Jurkat, Clone E6-1 (cell line): Measurements from ENCODE around the gene ITPRID2.

Experiments used
- DNase-seq: peaks from one replicate; pipeline ENCODE4 v3.0.0-alpha.2; 2011; ENCODE audit warnings: low read depth, low spot score
- H3K4me3 ChIP-seq: 2 replicates; pipeline ENCODE4 v1.5.1; 2011; ENCODE audit warnings: mild to moderate bottlenecking, low read length, control low read depth, moderate library complexity

Gene ITPRID2

DNA sequence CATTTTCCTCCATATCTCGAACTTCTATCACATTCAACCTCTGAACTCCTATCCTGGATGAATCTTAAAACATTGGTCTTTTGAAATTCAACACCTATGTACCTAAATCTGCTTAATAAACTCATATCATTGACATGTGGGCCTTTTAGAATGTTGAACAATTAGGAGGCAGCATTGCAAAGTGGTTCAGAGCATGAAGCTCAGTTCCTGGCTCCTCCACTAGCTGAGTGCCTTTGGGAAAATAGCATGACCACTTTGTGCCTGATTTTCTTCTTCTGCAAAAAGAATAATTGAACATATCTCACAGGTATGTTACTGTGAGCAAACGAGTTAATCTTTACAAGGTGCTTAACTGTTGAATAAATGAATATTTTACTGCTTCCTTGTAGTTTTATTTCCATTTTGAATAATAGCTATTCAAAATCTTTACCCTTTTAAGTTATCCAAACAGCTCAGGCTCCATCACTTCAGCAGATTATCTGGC, 14.3 kb upstream of the ITPRID2 start:
- no peak overlapping the region for H3K4me3 ChIP-seq
- DNase-seq, result no peak

DNA sequence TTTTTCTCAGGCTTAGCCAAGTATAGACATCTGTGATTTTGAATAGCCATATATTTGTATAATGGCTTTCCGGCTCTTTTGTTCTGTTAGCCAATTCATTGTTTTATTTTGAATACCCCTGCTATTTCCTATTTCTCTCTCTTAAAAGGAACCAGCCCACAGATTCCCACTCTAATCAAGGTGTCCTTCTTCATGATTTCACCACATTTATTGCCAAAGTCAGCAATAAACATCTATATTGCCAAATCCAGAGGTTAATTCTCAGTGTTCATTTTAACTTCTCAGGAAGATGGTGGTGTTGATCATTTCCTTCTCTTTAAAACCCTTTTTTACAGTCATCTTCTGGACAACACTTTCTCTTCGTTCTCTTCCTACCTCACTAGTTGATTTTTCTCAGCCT, 13.1 kb upstream of the ITPRID2 start:
- DNase-seq, result no peak
- H3K4me3 ChIP-seq, result no peak overlapping the region

DNA sequence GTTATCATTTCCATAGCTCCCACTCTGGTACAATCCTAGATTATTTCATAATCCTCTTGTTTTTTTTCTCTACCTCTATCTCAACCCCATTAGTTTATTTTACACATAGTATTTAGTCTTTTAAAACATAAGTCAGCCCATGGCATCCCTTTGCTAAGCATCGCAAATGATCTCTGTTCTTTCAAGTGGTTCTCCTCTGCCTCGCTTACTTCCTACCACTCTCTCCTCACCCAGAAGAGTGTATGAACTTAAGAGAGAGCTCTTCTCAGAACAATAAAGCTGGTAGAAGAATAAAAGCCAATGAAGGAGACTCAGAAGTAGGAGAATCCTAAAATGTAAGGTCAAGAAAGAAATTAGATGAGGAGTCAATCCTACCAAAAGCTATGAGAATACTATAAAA, 12.2 kb upstream of the ITPRID2 start:
- peak; percentile 27 for DNase-seq

DNA sequence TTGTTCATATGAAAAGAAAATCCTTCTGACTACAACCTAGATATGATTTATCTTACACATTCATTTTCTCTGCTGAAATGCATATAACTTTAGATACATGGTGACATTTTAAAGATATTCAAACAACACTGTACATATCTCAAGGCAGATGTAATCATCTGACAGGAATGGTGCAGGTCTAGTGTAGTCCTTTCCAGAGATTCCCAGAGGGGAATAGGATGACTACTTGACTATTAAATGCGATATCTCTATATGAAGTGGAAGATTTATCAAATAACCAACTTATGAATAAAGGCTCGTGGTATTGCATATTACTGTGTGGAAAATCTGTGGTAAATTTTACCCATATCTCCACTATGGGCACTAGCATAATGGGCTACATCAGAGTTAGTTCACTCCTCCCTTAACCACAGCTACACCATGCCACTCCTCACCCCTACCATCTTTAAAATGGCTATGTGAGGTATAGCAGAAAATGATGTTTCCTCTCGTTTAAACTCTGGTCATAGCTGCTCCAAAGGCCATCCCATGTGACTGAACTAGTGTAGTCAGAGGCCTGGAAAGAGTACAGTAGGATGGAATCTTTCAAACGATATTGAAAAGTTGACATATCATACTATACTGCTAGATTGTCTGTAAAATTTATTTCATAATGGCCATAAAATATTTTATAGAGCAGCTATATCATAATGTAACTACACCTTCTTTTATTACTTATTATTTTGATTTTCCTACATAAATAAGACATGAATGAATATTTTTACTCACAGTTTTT, 9.1 kb upstream of the ITPRID2 start:
- no peak for DNase-seq
- no peak overlapping the region for H3K4me3 ChIP-seq

More for the DNA sequence above, 12.2 kb upstream of the ITPRID2 start:
- H3K4me3 ChIP-seq, result no peak overlapping the region

DNA sequence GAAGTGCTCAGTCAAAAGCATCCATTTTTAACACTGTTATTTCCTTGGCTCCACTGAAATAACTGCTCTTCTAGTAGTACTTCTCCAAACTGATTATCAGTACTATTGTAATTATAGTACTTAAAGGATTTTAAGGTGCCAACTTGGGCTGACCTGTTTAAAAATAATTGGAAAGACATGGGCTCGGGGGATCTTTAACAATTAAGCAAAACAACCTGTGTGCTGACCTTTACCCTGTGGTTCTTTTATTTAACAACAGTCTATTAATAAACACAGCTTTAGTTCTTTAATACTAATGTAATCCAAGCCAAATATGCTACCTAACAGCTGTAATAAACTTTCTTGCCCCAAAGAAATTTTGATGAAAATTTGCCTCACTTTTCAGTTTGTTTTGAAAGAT, 6.9 kb upstream of the ITPRID2 start:
- DNase-seq, result no peak

DNA sequence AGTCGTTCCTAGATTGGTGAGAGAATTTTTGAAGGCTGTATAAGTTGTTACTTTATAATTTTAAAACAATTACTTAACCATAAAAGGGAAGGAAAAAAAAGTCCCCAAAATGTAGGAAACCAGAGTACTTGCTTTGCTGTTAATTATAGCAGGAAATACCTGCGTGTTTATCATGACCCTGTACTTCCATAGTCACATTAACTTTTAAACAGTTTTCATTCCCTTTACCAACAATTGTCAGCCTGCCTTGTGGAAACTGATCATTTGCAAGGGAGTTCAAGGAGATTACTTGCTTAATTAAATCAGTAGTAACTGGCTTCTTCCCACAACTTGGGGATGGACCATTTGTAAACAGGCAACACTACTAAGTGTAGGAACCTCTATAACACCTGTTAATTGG, 6.4 kb upstream of the ITPRID2 start:
- no peak for DNase-seq
- no peak overlapping the region for H3K4me3 ChIP-seq

More for the DNA sequence above, 6.9 kb upstream of the ITPRID2 start:
- H3K4me3 ChIP-seq, result no peak overlapping the region

DNA sequence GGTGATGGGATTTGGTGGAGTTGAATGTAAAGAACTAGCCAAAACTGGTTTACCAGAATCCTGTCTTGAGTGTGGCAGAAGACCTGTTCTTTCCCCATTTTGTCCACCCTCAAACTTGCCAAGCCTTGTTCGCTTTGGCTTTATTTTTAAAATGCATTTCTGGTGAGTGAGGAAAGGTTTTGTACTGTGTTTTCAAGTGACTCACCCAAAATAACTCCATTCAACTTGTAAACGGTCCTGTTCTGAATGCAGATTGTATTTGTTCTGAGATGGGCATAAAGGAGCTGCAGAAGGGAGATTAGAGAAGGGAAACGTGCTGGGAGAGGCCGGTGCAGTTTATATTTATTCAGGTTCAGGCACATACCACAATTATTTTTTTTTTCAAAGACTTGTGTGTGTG, 5.3 kb upstream of the ITPRID2 start:
- DNase-seq, result no peak
- H3K4me3 ChIP-seq, result no peak overlapping the region

DNA sequence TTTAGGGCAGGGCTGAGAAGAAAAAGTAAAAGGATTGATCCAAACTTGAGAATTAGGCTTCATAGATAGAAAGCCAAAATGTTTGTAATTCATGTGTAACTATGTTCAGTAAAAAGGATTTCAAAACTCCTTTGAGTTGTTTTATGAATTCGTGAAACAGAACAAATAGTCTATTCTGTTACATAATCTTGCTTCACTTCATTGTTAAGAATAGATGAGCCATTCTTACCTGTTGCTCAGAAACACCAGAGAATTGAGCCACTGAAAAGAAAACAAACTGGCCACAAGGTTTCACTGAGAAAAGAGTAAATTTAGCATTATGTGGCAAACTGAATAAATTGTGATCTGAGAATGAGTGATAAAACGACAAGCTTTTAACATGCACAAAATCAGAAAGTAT, 4.5 kb upstream of the ITPRID2 start:
- no peak overlapping the region for H3K4me3 ChIP-seq

DNA sequence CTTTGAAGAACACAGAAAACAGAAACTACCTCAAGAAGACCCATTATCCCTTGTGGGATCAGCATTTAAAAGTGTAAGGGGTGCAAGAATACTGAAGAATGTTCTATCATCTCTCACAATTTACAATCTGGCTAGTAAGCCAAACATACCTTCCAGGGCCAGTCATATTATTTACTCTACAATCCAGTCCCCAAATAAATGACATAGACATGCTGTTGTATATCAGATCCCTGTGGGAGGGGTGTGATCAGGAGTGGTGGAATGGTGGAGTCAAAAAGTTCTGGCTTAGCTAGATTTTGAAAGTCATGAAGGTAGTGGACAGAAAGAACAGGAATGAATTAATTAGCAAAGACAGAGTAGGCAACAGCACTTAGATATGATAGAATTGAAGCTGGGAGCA, 1.8 kb upstream of the ITPRID2 start:
- no peak for DNase-seq
- no peak overlapping the region for H3K4me3 ChIP-seq

More for the DNA sequence above, 4.5 kb upstream of the ITPRID2 start:
- no peak for DNase-seq

DNA sequence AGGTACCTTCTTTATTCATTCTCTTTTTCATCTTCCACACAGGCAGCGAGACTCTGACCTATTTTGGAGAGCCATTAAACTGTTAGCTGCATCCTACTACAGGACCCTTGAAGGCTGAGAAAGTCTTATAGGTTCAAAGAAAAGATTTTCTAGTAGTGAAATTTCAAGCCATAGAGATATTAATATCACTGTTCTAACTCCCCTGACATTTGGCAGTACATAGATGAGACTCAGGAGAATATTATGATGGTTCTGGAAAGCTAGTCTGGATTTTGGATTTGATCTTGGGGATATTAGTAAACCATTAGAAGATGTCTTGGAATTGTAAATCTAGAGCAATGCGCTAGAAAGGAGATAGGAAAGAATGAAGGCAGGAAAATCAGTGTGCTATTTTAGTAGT, 1.3 kb upstream of the ITPRID2 start:
- no peak for DNase-seq
- H3K4me3 ChIP-seq, result no peak overlapping the region

DNA sequence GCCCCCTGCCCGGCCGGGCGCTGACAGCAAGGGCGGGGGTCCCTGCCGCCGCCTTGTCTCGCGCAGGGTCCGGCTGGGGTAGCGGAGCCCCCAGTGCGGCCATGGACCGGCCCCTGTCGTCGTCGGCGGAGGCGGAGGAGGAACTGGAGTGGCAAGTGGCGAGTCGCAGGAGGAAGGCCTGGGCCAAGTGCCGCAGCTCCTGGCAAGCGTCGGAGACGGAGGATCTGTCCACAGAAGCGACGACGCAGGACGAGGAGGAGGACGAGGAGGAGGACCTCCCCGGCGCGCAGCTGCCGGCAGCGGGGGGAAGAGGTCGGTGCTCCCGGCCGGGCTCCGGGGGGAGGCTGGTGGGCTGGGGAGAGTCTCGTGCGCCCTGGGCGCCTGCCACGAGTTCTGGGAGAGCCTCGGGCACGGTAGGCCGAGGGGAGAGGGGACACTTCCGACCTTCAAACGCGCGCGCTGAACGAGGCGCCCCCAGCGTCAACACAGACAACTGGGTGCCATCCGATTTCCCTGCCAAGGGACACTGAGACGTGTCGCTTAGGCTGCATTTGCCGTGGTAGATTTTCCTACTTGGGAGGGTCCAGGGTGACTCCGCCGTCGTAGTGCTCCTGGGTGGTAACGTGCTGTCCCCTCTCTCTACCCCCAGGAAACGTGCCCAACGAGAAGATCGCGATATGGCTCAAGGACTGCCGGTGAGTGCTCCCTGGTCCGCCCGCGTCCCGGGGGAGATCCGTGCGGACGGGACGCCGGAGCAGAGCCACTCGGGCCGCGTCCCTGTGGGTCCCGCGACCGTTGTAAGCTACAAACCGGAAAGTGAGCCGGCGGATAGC, 652 bp downstream of the ITPRID2 start:
- H3K4me3 ChIP-seq, result peak overlapping the region; percentile 84
- peak; percentile 60 for DNase-seq

DNA sequence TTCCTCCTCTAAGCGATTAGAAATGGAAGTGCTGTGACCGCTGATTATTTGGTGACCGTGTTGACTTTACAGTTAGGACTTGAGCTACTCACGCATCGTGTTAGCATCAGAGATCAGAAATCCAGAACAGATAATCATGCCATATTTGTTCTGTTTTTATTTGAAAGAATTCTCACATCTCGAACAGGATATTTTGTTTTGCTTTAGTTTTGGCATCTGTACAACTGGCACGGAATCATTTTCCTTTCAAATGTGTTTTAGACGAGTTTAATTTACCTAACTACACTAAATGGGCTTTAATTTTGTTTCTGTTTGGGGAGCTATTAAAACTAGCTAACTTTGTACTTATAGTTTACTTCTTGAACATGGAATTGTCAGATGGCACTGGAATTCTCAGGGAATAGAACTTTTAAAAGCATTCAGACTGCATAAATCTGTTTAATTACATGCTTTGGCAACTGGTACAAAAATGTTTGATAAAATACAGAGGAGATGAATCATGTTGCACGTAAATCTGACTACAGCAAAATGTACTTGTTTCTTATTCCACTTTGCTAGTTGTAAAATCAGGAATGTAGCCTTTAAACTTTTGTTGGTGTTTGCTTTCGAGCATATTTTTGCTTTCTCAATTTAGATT, 1.4 kb downstream of the ITPRID2 start:
- H3K4me3 ChIP-seq, result peak overlapping the region; percentile 84
- no peak for DNase-seq

DNA sequence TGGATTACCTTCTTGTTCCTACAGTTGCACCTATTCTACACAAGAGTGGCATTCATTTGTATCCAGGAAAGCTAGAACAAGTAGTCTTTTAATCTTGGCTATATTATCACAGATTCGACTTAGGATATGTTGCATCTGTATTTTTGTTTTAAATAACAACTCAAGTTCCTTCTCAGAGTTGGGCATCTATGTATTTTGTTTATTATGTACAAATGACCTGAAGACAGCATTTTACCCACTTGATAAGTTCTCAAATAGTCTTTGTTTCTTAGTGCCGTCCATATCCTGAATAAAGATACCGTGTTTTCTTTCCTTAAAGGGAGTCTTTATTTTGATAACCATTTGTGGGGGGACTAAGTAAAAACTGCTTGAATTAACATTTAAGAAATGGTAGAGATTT, 2.9 kb downstream of the ITPRID2 start:
- H3K4me3 ChIP-seq, result no peak overlapping the region
- DNase-seq, result no peak

DNA sequence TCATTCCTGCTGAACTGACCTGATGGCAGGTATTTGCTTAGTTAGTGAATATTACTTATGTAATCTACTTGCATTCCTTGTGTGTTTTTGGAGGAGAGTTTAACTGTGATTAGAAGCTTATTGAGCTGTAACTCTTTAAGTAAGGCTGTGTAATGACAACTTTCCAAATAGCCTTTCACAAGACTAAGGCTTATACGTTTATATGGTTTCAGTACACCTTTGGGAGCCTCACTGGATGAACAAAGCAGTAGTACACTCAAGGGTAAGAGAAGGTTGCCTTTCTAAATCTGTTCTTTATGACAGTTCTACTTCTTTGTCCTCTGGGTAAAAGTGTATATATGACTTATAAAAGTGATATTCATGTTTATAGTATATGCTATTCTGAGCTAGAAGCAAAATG, 4.3 kb downstream of the ITPRID2 start:
- DNase-seq, result no peak
- H3K4me3 ChIP-seq, result no peak overlapping the region

DNA sequence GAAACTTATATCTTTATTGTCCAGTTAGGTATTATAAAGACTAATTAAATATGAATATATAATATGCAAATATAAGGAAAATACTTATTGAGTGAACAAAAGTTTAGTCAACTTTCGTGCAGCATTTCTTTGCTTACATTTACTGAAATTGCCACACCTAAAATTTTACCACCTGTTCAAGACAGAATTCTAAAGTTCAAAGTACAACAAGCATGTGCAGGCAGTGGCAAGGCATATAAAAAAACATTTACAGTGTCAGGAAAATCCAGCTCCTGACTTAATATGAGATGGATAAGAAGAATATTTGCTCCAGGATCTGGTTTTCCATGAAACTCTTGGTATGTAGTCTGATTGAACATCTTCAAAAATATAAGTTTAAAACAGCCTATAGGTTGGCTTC, 4.8 kb downstream of the ITPRID2 start:
- DNase-seq, result no peak
- no peak overlapping the region for H3K4me3 ChIP-seq

DNA sequence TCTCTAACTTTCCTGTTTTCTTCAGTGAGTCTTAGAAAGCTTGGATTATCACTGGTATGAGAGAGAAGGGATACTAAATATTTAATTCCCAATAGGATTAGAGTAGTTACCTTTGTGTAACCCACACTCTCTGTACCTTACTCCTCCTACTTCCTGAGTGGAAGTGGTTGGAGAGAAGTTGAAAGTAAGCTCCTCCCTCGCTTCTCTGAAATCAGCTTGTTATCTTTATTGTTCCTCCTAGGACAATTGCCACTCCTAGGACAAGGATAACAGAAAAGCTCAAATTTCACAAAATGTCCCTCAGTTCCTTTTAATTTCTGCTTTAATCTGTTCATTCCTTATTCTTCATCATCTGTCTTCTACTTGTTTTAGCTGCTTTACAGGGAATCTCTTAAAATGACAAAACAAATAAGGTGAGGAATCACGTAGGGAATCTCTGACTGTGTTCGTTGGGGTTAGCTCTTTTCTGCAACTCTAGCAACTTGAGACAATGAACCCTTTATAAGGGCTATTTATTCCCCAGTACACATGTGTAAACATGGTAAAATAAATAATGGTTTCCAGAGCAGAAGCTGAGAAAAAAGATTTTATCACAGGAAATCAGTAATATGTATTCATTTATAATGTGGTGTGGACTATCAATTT, 8.6 kb downstream of the ITPRID2 start:
- no peak overlapping the region for H3K4me3 ChIP-seq
- peak; percentile 20 for DNase-seq

DNA sequence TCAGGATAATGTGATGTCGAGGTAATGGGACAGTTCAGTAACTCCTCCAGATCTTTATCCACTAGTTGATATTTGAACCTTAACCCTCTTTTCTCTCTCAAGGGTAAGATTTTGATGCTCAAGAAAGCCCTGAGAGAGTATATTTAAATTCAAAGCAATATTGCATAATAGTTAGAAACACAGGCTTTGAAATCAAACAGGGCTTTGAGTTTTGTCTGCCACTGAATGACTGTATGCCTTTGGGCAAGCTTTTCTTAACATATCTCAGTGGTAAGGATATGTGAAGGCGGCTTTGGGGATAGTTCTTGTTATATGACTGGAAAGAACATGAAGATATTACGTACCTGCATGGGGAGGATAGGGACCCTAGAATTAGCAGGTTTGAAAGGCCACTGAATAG, 11.1 kb downstream of the ITPRID2 start:
- no peak overlapping the region for H3K4me3 ChIP-seq
- no peak for DNase-seq

DNA sequence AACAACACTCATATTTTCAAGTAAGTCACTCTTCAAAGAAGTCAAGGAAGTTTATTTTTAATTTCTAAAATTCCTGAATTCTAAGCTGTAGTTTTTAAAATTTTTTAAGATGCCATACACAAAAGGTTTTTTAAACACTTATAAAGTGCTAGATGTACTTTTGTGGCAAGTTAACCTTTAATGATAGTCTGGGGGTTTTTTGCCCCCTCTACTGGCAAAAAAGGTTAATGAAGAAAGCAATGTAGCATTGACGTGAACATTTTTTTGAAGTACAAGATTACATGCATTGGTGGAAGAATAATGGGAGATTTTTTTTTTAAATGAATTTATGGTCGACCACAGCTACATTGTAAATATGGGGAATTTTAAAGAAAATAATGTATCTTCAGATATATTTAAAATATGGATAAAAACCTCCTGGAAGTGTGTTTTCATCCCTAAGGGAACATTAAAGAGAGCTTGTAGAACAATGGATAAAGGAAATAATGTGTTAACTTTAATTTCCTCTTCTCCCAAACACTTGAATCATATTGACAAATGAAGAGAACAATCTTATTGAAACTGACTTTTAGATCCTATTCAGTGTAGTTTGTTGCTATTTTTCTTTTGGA, 12.6 kb downstream of the ITPRID2 start:
- H3K4me3 ChIP-seq, result no peak overlapping the region
- DNase-seq, result peak; percentile 47

DNA sequence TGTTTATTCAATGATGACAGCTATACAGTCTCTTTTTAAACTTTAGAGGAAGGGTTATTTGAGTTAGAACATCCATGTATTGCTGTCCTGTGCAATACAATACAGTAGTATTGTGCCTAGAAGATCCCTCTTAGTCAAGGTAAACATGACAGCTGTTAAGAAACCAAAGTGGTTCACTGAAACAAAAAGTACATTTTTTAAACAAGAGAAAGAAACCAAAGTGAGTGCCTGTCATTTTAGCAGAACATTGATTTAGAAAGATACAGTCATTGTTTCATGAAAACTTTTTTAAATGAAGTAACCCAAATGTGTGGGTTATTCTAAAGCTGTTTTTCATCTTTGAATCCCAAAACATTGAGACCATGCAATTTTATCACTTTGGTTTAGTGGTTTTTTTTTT, 15.5 kb downstream of the ITPRID2 start:
- DNase-seq, result no peak
- H3K4me3 ChIP-seq, result no peak overlapping the region
